GM12878 (cell line): ENCODE data around the gene EFCAB8. TPM values are rescaled to one million over a fixed set of nuclear protein-coding genes. Genes with fewer than 3 reads are reported as not detected.

ENCODE experiments used
- ATAC-seq: fragments of 200-7000 bp; cut with Tn5 transposase; 3 replicates; pipeline ENCODE4 v1.9.1; 2020; ENCODE audit warnings: mild to moderate bottlenecking, moderate library complexity
- BruUV-seq: library from RNA; stranded (reverse); fragments of 400-500 nt; replicated peaks from 2 replicates; lab custom pipeline; 2021; lab: Mats Ljungman, UMichigan
- CTCF ChIA-PET: fragments of 300-600 bp; sonication (Branson Sonifier 250); formaldehyde crosslinking; extraction: SDS; loops from one replicate; lab custom pipeline; 2021; ENCODE audit warnings: inconsistent platforms; lab: Yijun Ruan, JAX
- POLR2A ChIA-PET: fragments of 350-600 bp; formaldehyde crosslinking; extraction: SDS; loops from one replicate; lab custom pipeline; 2021; ENCODE audit warnings: inconsistent platforms; lab: Charles Lee
- RAD21 ChIA-PET: fragments of 300-600 bp; sonication (Branson Sonifier 250); formaldehyde crosslinking; loops from one replicate; lab custom pipeline; 2023; ENCODE audit warnings: antibody characterized with exemption; ENCODE audit not compliant: unreplicated experiment; lab: Charles Lee
- SMC1A ChIA-PET: fragments of 300-600 bp; sonication (Branson Sonifier 250); formaldehyde crosslinking; loops from one replicate; lab custom pipeline; 2023; ENCODE audit not compliant: unreplicated experiment, uncharacterized antibody; lab: Charles Lee
- DNase-seq: peaks from one replicate; pipeline ENCODE4 v3.0.0-alpha.2; 2011; ENCODE audit warnings: low read depth, low spot score
- FAIRE-seq: peaks from 3 replicates; lab custom pipeline; 2011; peaks lifted over from hg19 to GRCh38; lab: Jason Lieb, UNC
- H2AFZ ChIP-seq: 2 replicates; pipeline ENCODE4 v1.6.0; 2011; ENCODE audit warnings: low read depth, low read length, control low read depth; ENCODE audit not compliant: control insufficient read depth
- H3K27ac ChIP-seq: 2 replicates; pipeline ENCODE4 v1.5.1; 2011; ENCODE audit warnings: control low read depth; ENCODE audit not compliant: control insufficient read depth, insufficient read depth
- H3K27me3 ChIP-seq, 2 experiments: replicated peaks in 1 of 2; 2 replicates each; pipeline versions ENCODE4 v1.6.0 to v1.6.1; 2011; ENCODE audit warnings: low read length in 1 of 2; ENCODE audit not compliant: control insufficient read depth in 2 of 2, insufficient read depth in 2 of 2
- H3K36me3 ChIP-seq, 2 experiments: 2 replicates each; pipeline ENCODE4 v1.5.1; 2011; ENCODE audit warnings: low read length in 1 of 2; ENCODE audit not compliant: control insufficient read depth in 2 of 2, insufficient read depth in 2 of 2
- H3K4me1 ChIP-seq: 2 replicates; pipeline ENCODE4 v1.6.1; 2011; ENCODE audit warnings: mild to moderate bottlenecking, low read length, moderate library complexity, mixed read lengths; ENCODE audit not compliant: control insufficient read depth, insufficient read depth
- H3K4me2 ChIP-seq: 2 replicates; pipeline ENCODE4 v1.6.0; 2011; ENCODE audit warnings: control low read depth; ENCODE audit not compliant: control insufficient read depth, insufficient read depth
- H3K4me3 ChIP-seq: fragments of 200-600 bp; sonication (generic); 2 replicates; pipeline ENCODE4 v1.5.1; 2016
- H3K79me2 ChIP-seq: 2 replicates; pipeline ENCODE4 v1.6.0; 2011; ENCODE audit warnings: low read length; ENCODE audit not compliant: control insufficient read depth, insufficient read depth
- H3K9ac ChIP-seq: 2 replicates; pipeline ENCODE4 v1.8.0; 2011; ENCODE audit warnings: low read length, control low read depth, mixed read lengths; ENCODE audit not compliant: control insufficient read depth, insufficient read depth
- H3K9me3 ChIP-seq: replicated peaks from 3 replicates; pipeline ENCODE4 v1.5.1; 2011; ENCODE audit warnings: mild to moderate bottlenecking, low read length; ENCODE audit not compliant: control insufficient read depth, insufficient read depth
- H4K20me1 ChIP-seq: 2 replicates; pipeline ENCODE4 v1.6.0; 2011; ENCODE audit not compliant: control insufficient read depth, insufficient read depth
- CBFB ChIP-seq: IDR thresholded peaks from 2 replicates; pipeline ENCODE4 v1.6.1; 2016; ENCODE audit warnings: antibody characterized with exemption, low read depth
- CBX5 ChIP-seq: sonication (generic); IDR thresholded peaks from 2 replicates; pipeline ENCODE4 v1.6.1; 2016; ENCODE audit warnings: low read depth, moderate library complexity, mild to moderate bottlenecking, inconsistent platforms
- CREM ChIP-seq: IDR thresholded peaks from 2 replicates; pipeline ENCODE4 v1.6.1; 2014; ENCODE audit warnings: antibody characterized with exemption, low read depth
- HCFC1 ChIP-seq: fragments of 150-350 bp; IDR thresholded peaks from 2 replicates; pipeline ENCODE4 v1.6.1; 2014; ENCODE audit warnings: low read length
- HDAC2 ChIP-seq: fragments of 200-600 bp; sonication (generic); IDR thresholded peaks from 2 replicates; pipeline ENCODE4 v1.6.1; 2017
- IKZF2 ChIP-seq, 2 experiments: fragments of 450-650 bp; IDR thresholded peaks; 2 replicates each; pipeline ENCODE4 v1.6.1; 2017; ENCODE audit warnings: mild to moderate bottlenecking in 2 of 2, moderate library complexity in 2 of 2
- MEF2B ChIP-seq: fragments of 450-650 bp; IDR thresholded peaks from 2 replicates; pipeline ENCODE4 v1.6.1; 2018; ENCODE audit warnings: mild to moderate bottlenecking, moderate library complexity; ENCODE audit not compliant: partially characterized antibody, poor library complexity, severe bottlenecking
- MTA2 ChIP-seq: fragments of 450-650 bp; IDR thresholded peaks from 2 replicates; pipeline ENCODE4 v1.6.1; 2016; ENCODE audit warnings: low read depth, mild to moderate bottlenecking, moderate library complexity
- MXI1 ChIP-seq: fragments of 150-350 bp; IDR thresholded peaks from 2 replicates; pipeline ENCODE4 v1.6.1; 2011; ENCODE audit warnings: low read depth, mild to moderate bottlenecking, inconsistent platforms, low read length, improper control_type of control experiment
- NR2C1 ChIP-seq: fragments of 450-650 bp; IDR thresholded peaks from 2 replicates; pipeline ENCODE4 v1.6.1; 2017; ENCODE audit warnings: antibody characterized with exemption, mild to moderate bottlenecking, moderate library complexity
- PML ChIP-seq: IDR thresholded peaks from 2 replicates; pipeline ENCODE4 v1.6.1; 2012; ENCODE audit warnings: low read length, inconsistent platforms
- POLR2AphosphoS5 ChIP-seq: IDR thresholded peaks from 2 replicates; pipeline ENCODE4 v1.6.1; 2011; ENCODE audit warnings: mild to moderate bottlenecking, low read length, inconsistent platforms
- SMAD5 ChIP-seq: IDR thresholded peaks from 2 replicates; pipeline ENCODE4 v1.6.1; 2016; ENCODE audit warnings: antibody characterized with exemption, low read depth
- SUZ12 ChIP-seq: fragments of 200-600 bp; sonication (generic); IDR thresholded peaks from one replicate; pipeline ENCODE4 v1.6.1; 2018; ENCODE audit warnings: antibody characterized with exemption, mild to moderate bottlenecking; ENCODE audit not compliant: unreplicated experiment
- ZSCAN29 ChIP-seq: fragments of 450-650 bp; IDR thresholded peaks from 2 replicates; pipeline ENCODE4 v1.6.1; 2017; ENCODE audit warnings: mild to moderate bottlenecking, moderate library complexity
- WGBS: methylation state at CpG from one replicate; pipeline ENCODE4 v1.1.6; 2016; ENCODE audit warnings: low lambda C conversion rate; ENCODE audit not compliant: insufficient replicate concordance, insufficient coverage; ENCODE audit errors: missing lambda C conversion rate; 5-methylcytosine and 5-hydroxymethylcytosine counted together
- in situ Hi-C: fragments of 300-500 bp; cut with MboI; formaldehyde crosslinking; loops from 9 replicates; pipeline ENCODE4 v1.14.3; 2018; ENCODE audit warnings: mixed read lengths
- intact Hi-C: fragments of 100-400 bp; cut with micrococcal nuclease; formaldehyde crosslinking; loops from one replicate; pipeline ENCODE4 v1.14.2; 2022; ENCODE audit not compliant: unreplicated experiment
- polyA plus RNA-seq, 11 experiments: library from polyadenylated mRNA; depleted of rRNA in 4 of 11; unstranded in 6 of 11; stranded (reverse) in 5 of 11; fragments of >200 nt; fragmentation: Nextera tagmentation in 4 of 11; fragmentation: Illumina TruSeq in 1 of 11; extraction: Ambion mirVana in 4 of 11; extraction: Trizol in 1 of 11; gene quantifications; 1 replicate in 1 of 11; 2 replicates in 10 of 11; pipeline versions ENCODE4 v1.2.1 to v1.2.3, GENCODE V29; 2011 to 2016; ENCODE audit warnings: inconsistent platforms in 2 of 11, missing spikeins in 2 of 11, low read depth in 1 of 11
- total RNA-seq, 4 experiments: library from RNA; depleted of rRNA in 3 of 4; stranded (reverse); fragments of >200 nt in 3 of 4; fragmentation: Illumina TruSeq in 1 of 4; extraction: Trizol in 1 of 4; gene quantifications; 2 replicates each; pipeline versions ENCODE4 v1.2.1 to v1.2.3, GENCODE V29; 2013 to 2021
- TF ChIP-seq, protein P1 (sequence below): IDR thresholded peaks from 2 replicates; pipeline ENCODE4 v1.6.1; 2012; ENCODE audit warnings: low read depth, low read length, improper control_type of control experiment
- TF ChIP-seq, protein P2 (sequence below): fragments of 450-650 bp; IDR thresholded peaks from 2 replicates; pipeline ENCODE4 v1.6.1; 2017; ENCODE audit warnings: mild to moderate bottlenecking, moderate library complexity
- TF ChIP-seq, protein P3 (sequence below): fragments of 450-650 bp; formaldehyde crosslinking; IDR thresholded peaks from 2 replicates; pipeline ENCODE4 v1.5.0; 2022; ENCODE audit warnings: mild to moderate bottlenecking, missing genetic modification characterization

Gene EFCAB8
- total and polyA plus RNA-seq, 10 of the 15 experiments (the other 5 are each of a cell fraction or from before 2014, with no cell fraction given), result 0.04 to 0.18 (median 0.06) TPM; not detected in 4

DNA sequence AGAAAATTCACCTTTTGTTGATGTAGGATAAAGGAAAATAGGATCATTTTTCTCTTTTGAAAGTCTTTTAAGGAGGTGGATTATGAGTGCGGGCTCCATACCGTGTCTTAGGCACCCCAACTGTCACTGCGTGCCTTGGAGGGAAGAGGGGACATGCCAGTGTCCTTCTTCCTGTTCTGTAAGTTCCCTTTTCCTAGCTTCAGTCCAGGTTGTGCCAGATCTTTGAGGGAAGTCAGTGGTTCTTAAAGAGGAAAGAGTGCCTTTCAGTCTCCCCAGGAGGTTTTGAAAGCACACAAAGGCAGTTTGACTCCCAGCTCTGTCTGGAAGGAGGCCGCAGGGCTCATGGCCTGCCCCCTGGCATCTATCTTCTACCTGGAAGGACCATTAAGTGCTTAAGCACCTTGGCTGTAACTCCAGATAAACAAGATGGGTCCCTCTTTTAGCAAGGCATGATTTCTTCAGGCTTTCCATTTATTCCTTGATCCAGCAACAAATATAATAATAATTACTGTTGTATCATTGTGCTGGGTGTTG, 13.0 kb downstream of the EFCAB8 start:
- RAD21 ChIA-PET, result interaction anchor here (1.0 kb wide), 1 partner anchor 82 kb away, joined by 3 read pairs; no protein-coding TSS in a partner anchor
- TF ChIP-seq HDAC2 (no peak), SUZ12 (no peak), CREM (no peak), MTA2 (no peak), MEF2B (no peak), CBX5 (no peak), HCFC1 (no peak), IKZF2 (IDR thresholded peaks at IDR 0.05) (no peak), SMAD5 (no peak), ZSCAN29 (no peak), PML (no peak), NR2C1 (no peak), CBFB (no peak), POLR2AphosphoS5 (no peak), MXI1 (no peak)
- TF ChIP-seq, protein P1, sequence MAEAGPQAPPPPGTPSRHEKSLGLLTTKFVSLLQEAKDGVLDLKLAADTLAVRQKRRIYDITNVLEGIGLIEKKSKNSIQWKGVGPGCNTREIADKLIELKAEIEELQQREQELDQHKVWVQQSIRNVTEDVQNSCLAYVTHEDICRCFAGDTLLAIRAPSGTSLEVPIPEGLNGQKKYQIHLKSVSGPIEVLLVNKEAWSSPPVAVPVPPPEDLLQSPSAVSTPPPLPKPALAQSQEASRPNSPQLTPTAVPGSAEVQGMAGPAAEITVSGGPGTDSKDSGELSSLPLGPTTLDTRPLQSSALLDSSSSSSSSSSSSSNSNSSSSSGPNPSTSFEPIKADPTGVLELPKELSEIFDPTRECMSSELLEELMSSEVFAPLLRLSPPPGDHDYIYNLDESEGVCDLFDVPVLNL, result no peak
- TF ChIP-seq, protein P2, sequence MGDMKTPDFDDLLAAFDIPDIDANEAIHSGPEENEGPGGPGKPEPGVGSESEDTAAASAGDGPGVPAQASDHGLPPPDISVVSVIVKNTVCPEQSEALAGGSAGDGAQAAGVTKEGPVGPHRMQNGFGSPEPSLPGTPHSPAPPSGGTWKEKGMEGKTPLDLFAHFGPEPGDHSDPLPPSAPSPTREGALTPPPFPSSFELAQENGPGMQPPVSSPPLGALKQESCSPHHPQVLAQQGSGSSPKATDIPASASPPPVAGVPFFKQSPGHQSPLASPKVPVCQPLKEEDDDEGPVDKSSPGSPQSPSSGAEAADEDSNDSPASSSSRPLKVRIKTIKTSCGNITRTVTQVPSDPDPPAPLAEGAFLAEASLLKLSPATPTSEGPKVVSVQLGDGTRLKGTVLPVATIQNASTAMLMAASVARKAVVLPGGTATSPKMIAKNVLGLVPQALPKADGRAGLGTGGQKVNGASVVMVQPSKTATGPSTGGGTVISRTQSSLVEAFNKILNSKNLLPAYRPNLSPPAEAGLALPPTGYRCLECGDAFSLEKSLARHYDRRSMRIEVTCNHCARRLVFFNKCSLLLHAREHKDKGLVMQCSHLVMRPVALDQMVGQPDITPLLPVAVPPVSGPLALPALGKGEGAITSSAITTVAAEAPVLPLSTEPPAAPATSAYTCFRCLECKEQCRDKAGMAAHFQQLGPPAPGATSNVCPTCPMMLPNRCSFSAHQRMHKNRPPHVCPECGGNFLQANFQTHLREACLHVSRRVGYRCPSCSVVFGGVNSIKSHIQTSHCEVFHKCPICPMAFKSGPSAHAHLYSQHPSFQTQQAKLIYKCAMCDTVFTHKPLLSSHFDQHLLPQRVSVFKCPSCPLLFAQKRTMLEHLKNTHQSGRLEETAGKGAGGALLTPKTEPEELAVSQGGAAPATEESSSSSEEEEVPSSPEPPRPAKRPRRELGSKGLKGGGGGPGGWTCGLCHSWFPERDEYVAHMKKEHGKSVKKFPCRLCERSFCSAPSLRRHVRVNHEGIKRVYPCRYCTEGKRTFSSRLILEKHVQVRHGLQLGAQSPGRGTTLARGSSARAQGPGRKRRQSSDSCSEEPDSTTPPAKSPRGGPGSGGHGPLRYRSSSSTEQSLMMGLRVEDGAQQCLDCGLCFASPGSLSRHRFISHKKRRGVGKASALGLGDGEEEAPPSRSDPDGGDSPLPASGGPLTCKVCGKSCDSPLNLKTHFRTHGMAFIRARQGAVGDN, result no peak
- TF ChIP-seq, protein P3, sequence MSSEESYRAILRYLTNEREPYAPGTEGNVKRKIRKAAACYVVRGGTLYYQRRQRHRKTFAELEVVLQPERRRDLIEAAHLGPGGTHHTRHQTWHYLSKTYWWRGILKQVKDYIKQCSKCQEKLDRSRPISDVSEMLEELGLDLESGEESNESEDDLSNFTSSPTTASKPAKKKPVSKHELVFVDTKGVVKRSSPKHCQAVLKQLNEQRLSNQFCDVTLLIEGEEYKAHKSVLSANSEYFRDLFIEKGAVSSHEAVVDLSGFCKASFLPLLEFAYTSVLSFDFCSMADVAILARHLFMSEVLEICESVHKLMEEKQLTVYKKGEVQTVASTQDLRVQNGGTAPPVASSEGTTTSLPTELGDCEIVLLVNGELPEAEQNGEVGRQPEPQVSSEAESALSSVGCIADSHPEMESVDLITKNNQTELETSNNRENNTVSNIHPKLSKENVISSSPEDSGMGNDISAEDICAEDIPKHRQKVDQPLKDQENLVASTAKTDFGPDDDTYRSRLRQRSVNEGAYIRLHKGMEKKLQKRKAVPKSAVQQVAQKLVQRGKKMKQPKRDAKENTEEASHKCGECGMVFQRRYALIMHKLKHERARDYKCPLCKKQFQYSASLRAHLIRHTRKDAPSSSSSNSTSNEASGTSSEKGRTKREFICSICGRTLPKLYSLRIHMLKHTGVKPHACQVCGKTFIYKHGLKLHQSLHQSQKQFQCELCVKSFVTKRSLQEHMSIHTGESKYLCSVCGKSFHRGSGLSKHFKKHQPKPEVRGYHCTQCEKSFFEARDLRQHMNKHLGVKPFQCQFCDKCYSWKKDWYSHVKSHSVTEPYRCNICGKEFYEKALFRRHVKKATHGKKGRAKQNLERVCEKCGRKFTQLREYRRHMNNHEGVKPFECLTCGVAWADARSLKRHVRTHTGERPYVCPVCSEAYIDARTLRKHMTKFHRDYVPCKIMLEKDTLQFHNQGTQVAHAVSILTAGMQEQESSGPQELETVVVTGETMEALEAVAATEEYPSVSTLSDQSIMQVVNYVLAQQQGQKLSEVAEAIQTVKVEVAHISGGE (CRISPR knock-in tag), result no peak
- no TSS peak for BruUV-seq
- CTCF ChIA-PET, result no interaction called here
- intact Hi-C loops (no loop called here), in situ Hi-C loops (no loop called here)
- H3K27ac ChIP-seq, result no peak overlapping the region
- SMC1A ChIA-PET, result no interaction called here
- H3K36me3 ChIP-seq, result no peaks in the 10 kb centered on the region
- POLR2A ChIA-PET, result no interaction called here
- H3K4me1 ChIP-seq, result no peaks in the 10 kb centered on the region
- no peaks in the 10 kb centered on the region for H3K79me2 ChIP-seq
- DNase-seq (no peak), FAIRE-seq (no peak), ATAC-seq (no peak)
- H3K27me3 ChIP-seq, result no peaks in the 10 kb centered on the region
- 65% methylated on average over 4 of the region's 4 CpGs for WGBS
- no peak overlapping the region for H2AFZ ChIP-seq
- H3K4me3 ChIP-seq, result no peak overlapping the region
- H4K20me1 ChIP-seq, result no peaks in the 10 kb centered on the region
- no peak overlapping the region for H3K9ac ChIP-seq
- H3K4me2 ChIP-seq, result no peak overlapping the region
- H3K9me3 ChIP-seq, result no peaks in the 10 kb centered on the region
